ENCODE measurements around the gene ME1.
A peak's percentile ranks its signal among the peaks of the same experiment; 100 is the strongest.

The ME1 gene

DNA sequence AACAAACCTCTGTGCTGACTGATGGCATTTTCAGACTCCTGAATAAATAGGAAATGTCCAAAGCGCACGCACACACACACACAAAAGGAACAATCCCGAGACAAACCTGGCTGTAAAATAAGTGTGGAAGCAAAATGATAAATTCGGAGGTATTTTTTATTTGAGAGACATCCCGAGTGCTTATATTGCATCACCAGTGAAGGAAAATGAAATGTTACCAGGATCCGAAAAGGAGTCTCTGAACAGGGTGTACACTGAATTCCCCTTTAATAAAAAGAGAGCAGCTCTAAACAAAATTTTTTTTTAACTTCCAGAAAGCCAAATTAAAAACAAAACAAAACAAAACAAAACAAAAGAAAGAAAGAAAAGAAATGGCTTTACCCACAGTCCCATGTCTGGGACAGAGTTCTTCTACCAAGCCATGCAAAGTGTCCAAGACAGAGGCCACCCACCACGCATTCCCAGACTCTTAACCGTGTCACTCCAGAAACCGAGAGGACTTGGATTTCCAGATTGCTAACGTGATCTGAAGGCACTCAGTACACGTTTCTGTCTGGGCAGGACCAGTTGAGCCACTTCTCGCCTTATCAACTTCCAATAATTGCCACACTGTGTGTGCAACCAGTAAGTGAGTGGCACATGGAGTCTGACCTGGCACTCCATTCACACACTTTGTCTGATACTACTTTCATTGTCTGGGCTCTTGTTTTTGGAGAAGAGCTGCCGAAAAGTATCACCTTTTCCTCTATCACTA lies 817 bp downstream of the ME1 start (continued):
- TF ChIP-seq, protein P1, sequence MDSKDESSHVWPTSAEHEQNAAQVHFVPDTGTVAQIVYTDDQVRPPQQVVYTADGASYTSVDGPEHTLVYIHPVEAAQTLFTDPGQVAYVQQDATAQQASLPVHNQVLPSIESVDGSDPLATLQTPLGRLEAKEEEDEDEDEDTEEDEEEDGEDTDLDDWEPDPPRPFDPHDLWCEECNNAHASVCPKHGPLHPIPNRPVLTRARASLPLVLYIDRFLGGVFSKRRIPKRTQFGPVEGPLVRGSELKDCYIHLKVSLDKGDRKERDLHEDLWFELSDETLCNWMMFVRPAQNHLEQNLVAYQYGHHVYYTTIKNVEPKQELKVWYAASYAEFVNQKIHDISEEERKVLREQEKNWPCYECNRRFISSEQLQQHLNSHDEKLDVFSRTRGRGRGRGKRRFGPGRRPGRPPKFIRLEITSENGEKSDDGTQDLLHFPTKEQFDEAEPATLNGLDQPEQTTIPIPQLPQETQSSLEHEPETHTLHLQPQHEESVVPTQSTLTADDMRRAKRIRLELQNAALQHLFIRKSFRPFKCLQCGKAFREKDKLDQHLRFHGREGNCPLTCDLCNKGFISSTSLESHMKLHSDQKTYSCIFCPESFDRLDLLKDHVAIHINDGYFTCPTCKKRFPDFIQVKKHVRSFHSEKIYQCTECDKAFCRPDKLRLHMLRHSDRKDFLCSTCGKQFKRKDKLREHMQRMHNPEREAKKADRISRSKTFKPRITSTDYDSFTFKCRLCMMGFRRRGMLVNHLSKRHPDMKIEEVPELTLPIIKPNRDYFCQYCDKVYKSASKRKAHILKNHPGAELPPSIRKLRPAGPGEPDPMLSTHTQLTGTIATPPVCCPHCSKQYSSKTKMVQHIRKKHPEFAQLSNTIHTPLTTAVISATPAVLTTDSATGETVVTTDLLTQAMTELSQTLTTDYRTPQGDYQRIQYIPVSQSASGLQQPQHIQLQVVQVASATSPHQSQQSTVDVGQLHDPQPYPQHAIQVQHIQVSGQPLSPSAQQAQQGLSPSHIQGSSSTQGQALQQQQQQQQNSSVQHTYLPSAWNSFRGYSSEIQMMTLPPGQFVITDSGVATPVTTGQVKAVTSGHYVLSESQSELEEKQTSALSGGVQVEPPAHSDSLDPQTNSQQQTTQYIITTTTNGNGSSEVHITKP (tag by site-specific recombination; IDR thresholded peaks at IDR 0.05) = peak; percentile 61
- TF ChIP-seq ZNF2 (tag by site-specific recombination; IDR thresholded peaks at IDR 0.05) (peak; percentile 68; the same call in 1 of the 2 replicates), ZNF837 (tag by site-specific recombination; IDR thresholded peaks at IDR 0.05) (no peak), TRIM28 (IDR thresholded peaks at IDR 0.05; ENCODE audit: borderline replicate concordance, low read length) (peak; percentile 59; the same call in 1 of the 2 replicates), ZNF600 (tag by site-specific recombination; IDR thresholded peaks at IDR 0.05) (peak; percentile 87), PRDM1 (tag by site-specific recombination; IDR thresholded peaks at IDR 0.05) (peak; percentile 93; the same call in 1 of the 2 replicates), MYNN (tag by site-specific recombination; IDR thresholded peaks at IDR 0.05; ENCODE audit: borderline replicate concordance) (peak; percentile 67; the same call in 1 of the 2 replicates), ZNF664 (tag by site-specific recombination; IDR thresholded peaks at IDR 0.05) (0 out of 2 replicates have a peak, but pooled peaks have one; percentile 9), ZNF501 (tag by site-specific recombination; IDR thresholded peaks at IDR 0.05) (peak; percentile 12; the same call in 1 of the 2 replicates)

DNA sequence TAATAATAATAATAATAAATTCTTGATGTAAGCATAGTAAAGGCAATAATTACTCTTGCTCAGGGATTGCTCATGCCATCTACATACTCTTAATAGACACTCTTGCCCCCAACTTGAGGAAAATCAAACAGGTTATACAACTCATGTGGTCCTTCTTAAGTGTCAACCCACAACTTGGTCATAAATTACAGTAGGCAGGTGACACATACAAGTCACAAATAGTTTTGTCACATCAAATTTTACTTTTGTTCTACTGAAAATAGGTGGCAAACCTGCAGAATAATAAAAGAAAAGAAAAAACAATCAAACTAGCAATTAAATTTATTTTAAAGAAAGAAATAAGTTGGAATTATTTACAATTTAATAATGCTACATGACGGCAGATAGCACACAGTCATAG lies 1.6 kb downstream of the ME1 start:
- TF ChIP-seq ZBTB21 (tag by site-specific recombination; IDR thresholded peaks at IDR 0.05) (no peak), SCRT2 (tag by site-specific recombination; IDR thresholded peaks at IDR 0.05) (0 out of 2 replicates have a peak, but pooled peaks have one; percentile 22), ZNF37A (tag by site-specific recombination; IDR thresholded peaks at IDR 0.05) (no peak)
- POLR2A ChIA-PET = interaction anchor here (1.0 kb wide), 1 partner anchor 83 kb away, joined by 3 read pairs; the partner anchor contains the start of gene PRSS35
- CTCF ChIA-PET = interaction anchor here (0.8 to 1.3 kb wide), 4 partner anchors 82 to 362 kb away, joined by 3 to 4 read pairs (median 3); partner anchors contain the start of gene DOP1A
- H3K36me3 ChIP-seq (ENCODE audit: control insufficient read depth in 2 of 2, insufficient read depth in 1 of 2, low read length in 2 of 2) = peaks cover 0 to 21% of the 10 kb centered on the region in 2 experiments; a peak in 1 of 3 replicates
- no peaks in the 10 kb centered on the region for H3K9me3 ChIP-seq (ENCODE audit: control insufficient read depth, insufficient read depth, low read depth, low read length)
- no peak overlapping the region for H3K27ac ChIP-seq (ENCODE audit: extremely low read depth, low read depth, low read length)
- peaks cover 2% of the 10 kb centered on the region; the same call in 1 of the 2 replicates for H3K4me1 ChIP-seq (ENCODE audit: control insufficient read depth, insufficient read depth, low read length)
- H3K4me3 ChIP-seq (ENCODE audit: low read depth, low read length) = no peak overlapping the region

DNA sequence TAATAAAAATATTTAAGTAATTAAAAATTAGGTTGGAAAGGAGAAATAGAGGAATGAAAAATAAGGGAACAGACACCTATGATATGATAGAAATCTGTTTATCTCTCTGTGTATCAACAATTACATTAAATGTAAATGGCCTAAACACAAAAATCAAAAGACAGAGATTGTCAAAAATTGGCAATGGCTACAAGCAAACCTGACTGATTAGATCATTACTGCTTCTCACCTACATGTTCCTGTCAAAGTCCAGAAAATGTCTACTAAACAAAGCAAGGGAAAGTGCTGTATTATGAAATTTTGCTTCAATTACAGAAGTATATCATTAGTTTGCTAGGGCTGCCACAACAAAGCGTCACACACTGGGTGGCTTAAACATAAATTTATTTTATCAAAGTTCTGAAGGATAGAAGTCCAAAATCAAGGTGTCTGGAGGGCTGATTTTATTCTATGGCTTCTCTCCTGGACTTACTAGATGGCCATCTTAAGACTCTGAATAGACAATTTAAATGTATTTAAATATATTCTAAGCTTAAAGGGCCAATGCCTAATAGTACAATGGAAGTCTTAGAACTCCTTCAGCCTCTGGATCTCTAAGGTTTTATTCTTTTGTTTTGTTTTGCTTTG lies 6.3 kb downstream of the ME1 start:
- CTCF ChIA-PET = interaction anchor here (0.7 to 12.6 kb wide), 3 partner anchors 24 to 88 kb away, joined by 3 to 207 read pairs (median 3); partner anchors contain the start of gene PRSS35
- H3K27ac ChIP-seq (ENCODE audit: extremely low read depth, low read depth, low read length) = no peak overlapping the region
- H3K9me3 ChIP-seq (ENCODE audit: control insufficient read depth, insufficient read depth, low read depth, low read length) = no peaks in the 10 kb centered on the region
- no peaks in the 10 kb centered on the region for H3K4me1 ChIP-seq (ENCODE audit: control insufficient read depth, insufficient read depth, low read length)
- H3K36me3 ChIP-seq (ENCODE audit: control insufficient read depth in 2 of 2, insufficient read depth in 1 of 2, low read length in 2 of 2) = peaks cover 6 to 36% of the 10 kb centered on the region in 2 experiments; a peak in 2 of 3 replicates
- no peak overlapping the region for H3K4me3 ChIP-seq (ENCODE audit: low read depth, low read length)
- TF ChIP-seq KLF10 (tag by site-specific recombination; IDR thresholded peaks at IDR 0.05) = no peak
- TF ChIP-seq ZNF626 (tag by site-specific recombination; IDR thresholded peaks at IDR 0.05) = 0 out of 2 replicates have a peak, but pooled peaks have one; percentile 6
- TF ChIP-seq YY1 (tag by site-specific recombination; IDR thresholded peaks at IDR 0.05) = no peak
- peak; percentile 94 for TF ChIP-seq SETDB1 (IDR thresholded peaks at IDR 0.05; ENCODE audit: insufficient read length, low read length)
- POLR2A ChIA-PET = no interaction called here
